Rectal smooth muscle tissue (tissue), 1 donor: Measurements from ENCODE around the gene TCF4.

ENCODE experiments used
- H3K27ac ChIP-seq: one replicate; pipeline ENCODE4 v1.7.0; 2013; ENCODE audit warnings: low read depth, low read length, inconsistent platforms
- H3K27me3 ChIP-seq: one replicate; pipeline ENCODE4 v1.7.0; 2013; ENCODE audit warnings: low read length; ENCODE audit not compliant: control insufficient read depth, insufficient read depth
- H3K36me3 ChIP-seq: one replicate; pipeline ENCODE4 v1.7.0; 2013; ENCODE audit warnings: low read length; ENCODE audit not compliant: control insufficient read depth, insufficient read depth
- H3K4me1 ChIP-seq: one replicate; pipeline ENCODE4 v1.7.0; 2013; ENCODE audit warnings: low read length; ENCODE audit not compliant: control insufficient read depth, insufficient read depth
- H3K4me3 ChIP-seq: one replicate; pipeline ENCODE4 v1.7.0; 2013; ENCODE audit warnings: low read length
- H3K9ac ChIP-seq: one replicate; pipeline ENCODE4 v1.7.0; 2013; ENCODE audit warnings: low read length

TCF4 gene

DNA sequence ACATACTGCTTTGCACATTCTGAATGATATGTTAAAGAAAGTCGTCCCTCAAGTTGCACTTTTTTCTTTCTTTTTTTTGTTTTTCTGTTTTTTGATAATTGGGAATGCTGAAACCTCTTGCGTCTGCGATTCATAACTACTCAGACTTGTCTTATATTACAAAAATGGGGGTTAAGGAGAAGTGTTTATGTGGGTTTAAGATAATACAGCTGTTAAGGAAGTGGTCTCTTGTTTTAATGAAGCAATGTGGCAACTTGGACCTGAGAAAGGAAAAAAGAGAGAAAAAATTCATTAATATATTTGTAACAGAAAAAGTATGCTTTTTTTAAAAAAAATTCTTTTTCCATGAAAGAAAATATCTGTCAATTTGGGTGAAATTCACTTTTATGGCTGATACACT, 360.2 kb downstream of the TCF4 start:
- Histone ChIP-seq H3K9ac (no peak overlapping the region), H3K4me1 (peaks cover 10% of the 10 kb centered on the region), H3K27me3 (no peaks in the 10 kb centered on the region), H3K27ac (peak overlapping the region; percentile 65), H3K36me3 (no peaks in the 10 kb centered on the region), H3K4me3 (no peak overlapping the region)

DNA sequence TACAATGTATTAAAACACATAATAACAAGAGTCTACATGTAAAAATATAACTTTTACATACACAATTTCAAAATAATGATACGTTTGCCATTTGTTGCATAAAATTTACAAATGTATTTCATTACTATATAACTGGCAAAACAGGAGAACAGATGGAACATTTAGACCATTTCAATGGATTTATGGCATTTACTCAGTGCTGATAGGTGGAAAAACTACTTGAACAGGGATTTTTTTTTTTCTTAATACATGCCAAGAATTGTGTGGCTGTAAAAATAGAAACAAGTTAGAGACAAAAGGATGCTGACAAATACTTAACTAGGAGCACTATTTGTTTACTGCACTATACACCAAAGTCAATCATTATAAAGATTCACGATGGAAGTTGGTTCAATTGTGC, 361.9 kb downstream of the TCF4 start:
- Histone ChIP-seq H3K27me3 (no peaks in the 10 kb centered on the region), H3K4me3 (no peak overlapping the region), H3K36me3 (no peaks in the 10 kb centered on the region), H3K4me1 (peaks cover 10% of the 10 kb centered on the region), H3K9ac (no peak overlapping the region), H3K27ac (no peak overlapping the region)

DNA sequence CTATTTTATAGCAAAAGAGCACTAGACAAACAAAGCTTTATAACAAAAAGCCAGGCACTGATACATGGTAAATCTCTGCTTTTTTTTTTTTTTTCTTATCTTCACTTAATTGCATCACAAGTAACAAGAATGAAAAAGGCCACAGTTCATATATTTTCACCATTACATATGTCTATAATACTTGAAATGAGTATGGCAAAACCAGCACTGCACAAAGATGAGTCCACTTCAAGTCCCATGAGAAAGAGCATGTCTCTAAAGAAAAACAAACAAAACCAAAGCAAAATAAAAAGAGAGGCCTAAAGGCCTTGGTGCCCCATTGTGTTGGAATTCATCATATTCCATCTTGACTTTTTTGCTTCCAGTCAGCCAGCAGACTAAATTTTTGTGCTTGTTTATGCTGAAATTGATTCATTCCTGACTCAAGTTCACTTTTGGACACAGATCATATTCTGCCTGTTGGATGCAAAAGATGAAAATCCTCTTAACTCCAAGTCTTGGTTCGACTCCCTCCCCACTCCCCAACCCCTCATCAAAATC, 363.8 kb downstream of the TCF4 start:
- H3K9ac ChIP-seq: no peak overlapping the region
- no peak overlapping the region for H3K4me3 ChIP-seq
- no peaks in the 10 kb centered on the region for H3K36me3 ChIP-seq
- no peaks in the 10 kb centered on the region for H3K27me3 ChIP-seq
- no peak overlapping the region for H3K27ac ChIP-seq
- H3K4me1 ChIP-seq: peaks cover 10% of the 10 kb centered on the region

- peaks cover 3% of the 10 kb centered on the region for H3K4me1 ChIP-seq
- no peak overlapping the region for H3K4me3 ChIP-seq
- no peaks in the 10 kb centered on the region for H3K36me3 ChIP-seq
- no peaks in the 10 kb centered on the region for H3K27me3 ChIP-seq
- no peak overlapping the region for H3K27ac ChIP-seq
- no peak overlapping the region for H3K9ac ChIP-seq
Measured at GRCh38 chr18:55221622-55222021, 366.4 kb downstream of the TCF4 start.

DNA sequence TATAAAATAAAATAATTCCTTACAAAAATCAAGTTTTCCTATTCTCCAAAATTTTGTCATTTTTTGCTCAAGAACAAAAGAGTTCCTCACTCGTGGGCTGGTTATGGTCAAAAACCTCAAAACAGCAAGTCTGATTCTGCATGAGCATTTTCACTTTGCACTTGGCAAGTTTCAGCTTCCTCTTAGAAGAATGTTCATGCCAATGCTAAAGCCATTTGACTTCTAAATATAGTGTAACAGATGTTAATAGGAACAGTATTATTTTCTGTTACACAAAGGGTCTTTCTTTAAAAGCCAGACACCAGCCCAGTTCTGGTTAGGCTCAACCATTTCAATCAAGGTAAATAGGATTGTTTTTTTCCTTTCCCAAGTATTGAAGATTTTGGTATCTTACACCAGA, 367.5 kb downstream of the TCF4 start:
- Histone ChIP-seq H3K4me3 (no peak overlapping the region), H3K27ac (no peak overlapping the region), H3K27me3 (no peaks in the 10 kb centered on the region), H3K36me3 (no peaks in the 10 kb centered on the region), H3K9ac (no peak overlapping the region), H3K4me1 (no peaks in the 10 kb centered on the region)

DNA sequence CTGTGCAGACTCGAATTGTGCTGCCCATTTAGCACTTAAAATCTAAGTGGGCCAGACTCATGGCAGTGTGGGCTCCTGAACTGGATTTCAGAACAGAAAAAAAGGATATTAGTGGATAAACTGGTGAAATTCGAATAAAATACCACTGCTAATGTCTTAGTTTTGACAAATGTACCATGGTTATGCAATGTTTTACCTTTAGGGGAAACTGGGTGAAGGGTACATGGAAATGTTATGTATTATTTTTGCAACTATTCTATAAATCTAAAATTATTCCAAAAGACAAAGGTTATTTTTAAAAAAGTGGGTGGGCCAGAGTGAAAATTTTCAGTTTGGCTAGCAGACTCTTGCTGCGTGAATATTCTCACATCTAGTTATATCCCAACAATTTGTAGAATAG, 368.2 kb downstream of the TCF4 start:
- H3K27ac ChIP-seq: no peak overlapping the region
- no peaks in the 10 kb centered on the region for H3K27me3 ChIP-seq
- H3K36me3 ChIP-seq: no peaks in the 10 kb centered on the region
- no peak overlapping the region for H3K9ac ChIP-seq
- no peak overlapping the region for H3K4me3 ChIP-seq
- no peaks in the 10 kb centered on the region for H3K4me1 ChIP-seq

GRCh38 chr18:55219059-55219458, 368.9 kb downstream of the TCF4 start:
- Histone ChIP-seq H3K9ac (no peak overlapping the region), H3K36me3 (no peaks in the 10 kb centered on the region), H3K4me3 (no peak overlapping the region), H3K27ac (no peak overlapping the region), H3K4me1 (no peaks in the 10 kb centered on the region), H3K27me3 (no peaks in the 10 kb centered on the region)

- Histone ChIP-seq H3K4me3 (no peak overlapping the region), H3K27me3 (no peaks in the 10 kb centered on the region), H3K4me1 (no peaks in the 10 kb centered on the region), H3K27ac (no peak overlapping the region), H3K36me3 (no peaks in the 10 kb centered on the region), H3K9ac (no peak overlapping the region)
Measured at GRCh38 chr18:55214969-55215368, 373.0 kb downstream of the TCF4 start.

DNA sequence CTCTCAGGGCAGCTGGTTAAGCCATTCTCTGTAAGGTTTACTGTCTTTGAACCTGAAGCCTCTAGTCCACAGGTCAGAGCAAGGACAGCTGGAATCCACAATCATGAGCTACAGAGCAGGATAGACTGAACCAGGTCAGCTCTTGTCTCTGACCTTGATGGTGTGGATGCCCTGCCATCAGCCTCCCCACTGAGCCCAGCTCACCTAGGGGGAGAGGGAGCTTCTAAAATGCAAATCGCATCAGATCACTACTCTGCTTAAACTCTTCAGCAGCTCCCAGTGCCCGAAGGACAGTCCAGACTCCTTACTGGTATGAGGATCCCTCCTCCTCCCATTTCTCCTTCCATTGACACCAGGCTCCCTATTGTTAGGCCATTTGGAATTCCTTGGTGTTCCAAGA, 373.5 kb downstream of the TCF4 start:
- no peak overlapping the region for H3K4me3 ChIP-seq

GRCh38 chr18:55213586-55213985, 374.4 kb downstream of the TCF4 start:
- Histone ChIP-seq H3K27ac (no peak overlapping the region), H3K9ac (no peak overlapping the region), H3K27me3 (no peaks in the 10 kb centered on the region), H3K36me3 (no peaks in the 10 kb centered on the region), H3K4me1 (no peaks in the 10 kb centered on the region), H3K4me3 (no peak overlapping the region)

More for the DNA sequence above, 373.5 kb downstream of the TCF4 start:
- no peaks in the 10 kb centered on the region for H3K4me1 ChIP-seq
- H3K27ac ChIP-seq: no peak overlapping the region
- H3K36me3 ChIP-seq: no peaks in the 10 kb centered on the region
- H3K27me3 ChIP-seq: no peaks in the 10 kb centered on the region
- no peak overlapping the region for H3K9ac ChIP-seq

GRCh38 chr18:55206927-55207326, 381.1 kb downstream of the TCF4 start:
- Histone ChIP-seq H3K36me3 (no peaks in the 10 kb centered on the region), H3K4me1 (no peaks in the 10 kb centered on the region), H3K9ac (no peak overlapping the region), H3K27me3 (no peaks in the 10 kb centered on the region), H3K27ac (no peak overlapping the region), H3K4me3 (no peak overlapping the region)

- no peak overlapping the region for H3K9ac ChIP-seq
- no peaks in the 10 kb centered on the region for H3K27me3 ChIP-seq
- H3K36me3 ChIP-seq: no peaks in the 10 kb centered on the region
- H3K27ac ChIP-seq: no peak overlapping the region
- H3K4me3 ChIP-seq: no peak overlapping the region
- no peaks in the 10 kb centered on the region for H3K4me1 ChIP-seq
Measured at GRCh38 chr18:55202232-55202917, 385.6 kb downstream of the TCF4 start.

- Histone ChIP-seq H3K27ac (no peak overlapping the region), H3K4me1 (no peaks in the 10 kb centered on the region), H3K27me3 (no peaks in the 10 kb centered on the region), H3K4me3 (no peak overlapping the region), H3K36me3 (no peaks in the 10 kb centered on the region), H3K9ac (no peak overlapping the region)
Measured at GRCh38 chr18:55199291-55199963, 388.6 kb downstream of the TCF4 start.
